ENCODE data around the gene CCR3.

DNA sequence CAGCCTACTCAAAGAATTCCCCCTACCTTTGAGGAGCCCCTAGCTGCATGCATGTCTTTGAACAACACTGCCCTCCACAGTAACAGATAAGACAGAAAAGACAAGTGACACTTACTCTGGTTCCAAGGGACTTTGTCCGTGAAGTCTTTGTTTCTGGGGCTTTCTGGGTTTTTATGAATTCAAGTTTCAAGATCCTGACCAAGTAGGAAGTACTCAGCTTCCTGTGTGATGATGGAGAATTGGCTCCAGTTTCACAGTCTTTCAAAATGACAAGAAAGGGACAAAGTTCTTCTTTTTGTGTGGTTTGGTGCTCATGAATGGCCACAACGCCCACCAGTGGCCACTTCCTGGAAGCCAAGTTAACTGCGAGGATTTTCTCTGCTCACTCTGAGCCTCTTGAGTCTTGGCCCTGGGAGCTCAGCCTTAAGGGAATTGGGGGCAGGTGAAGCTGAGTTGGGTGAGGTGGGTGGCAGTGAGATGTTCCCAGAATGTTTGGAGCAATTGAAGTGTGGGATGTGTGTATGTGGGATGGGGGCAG is 34.0 kb upstream of the CCR3 start, which contains the start of gene CCR1:
- TF ChIP-seq, protein P1, sequence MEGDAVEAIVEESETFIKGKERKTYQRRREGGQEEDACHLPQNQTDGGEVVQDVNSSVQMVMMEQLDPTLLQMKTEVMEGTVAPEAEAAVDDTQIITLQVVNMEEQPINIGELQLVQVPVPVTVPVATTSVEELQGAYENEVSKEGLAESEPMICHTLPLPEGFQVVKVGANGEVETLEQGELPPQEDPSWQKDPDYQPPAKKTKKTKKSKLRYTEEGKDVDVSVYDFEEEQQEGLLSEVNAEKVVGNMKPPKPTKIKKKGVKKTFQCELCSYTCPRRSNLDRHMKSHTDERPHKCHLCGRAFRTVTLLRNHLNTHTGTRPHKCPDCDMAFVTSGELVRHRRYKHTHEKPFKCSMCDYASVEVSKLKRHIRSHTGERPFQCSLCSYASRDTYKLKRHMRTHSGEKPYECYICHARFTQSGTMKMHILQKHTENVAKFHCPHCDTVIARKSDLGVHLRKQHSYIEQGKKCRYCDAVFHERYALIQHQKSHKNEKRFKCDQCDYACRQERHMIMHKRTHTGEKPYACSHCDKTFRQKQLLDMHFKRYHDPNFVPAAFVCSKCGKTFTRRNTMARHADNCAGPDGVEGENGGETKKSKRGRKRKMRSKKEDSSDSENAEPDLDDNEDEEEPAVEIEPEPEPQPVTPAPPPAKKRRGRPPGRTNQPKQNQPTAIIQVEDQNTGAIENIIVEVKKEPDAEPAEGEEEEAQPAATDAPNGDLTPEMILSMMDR (IDR thresholded peaks at IDR 0.05): peak in 1 of 4 experiments; percentile 18
- TF ChIP-seq EP300 (IDR thresholded peaks at IDR 0.05) (no peak), POLR2A (IDR thresholded peaks at IDR 0.05) (no peak)

Measured in sigmoid colon (tissue), 4 donors.